ENCODE data around the gene LYRM7.
A peak's percentile ranks its signal among the peaks of the same experiment; 100 is the strongest.
"Not testable (repeated sequence)": the region's sequence is repeated elsewhere in the genome, so short reads cannot be mapped to it uniquely, and the experiment has no call there.

Gene LYRM7

DNA sequence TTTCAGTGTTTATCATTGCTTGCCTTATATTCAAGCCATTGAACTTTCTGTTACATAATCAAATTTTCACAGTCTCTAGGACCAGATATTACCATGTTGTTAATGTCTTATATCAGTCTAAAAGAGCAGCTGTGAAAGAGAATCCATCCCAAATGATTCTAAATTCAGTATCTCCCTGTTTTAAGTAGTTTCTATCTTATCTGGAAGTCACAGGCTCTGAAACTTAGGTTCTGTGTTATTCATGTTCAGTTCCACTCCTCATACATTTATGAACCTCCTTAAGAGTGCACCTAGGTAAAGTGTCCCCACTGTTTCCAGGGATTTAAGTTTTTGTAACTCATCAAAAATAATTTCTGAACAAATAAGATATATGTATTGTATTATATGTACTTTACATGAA, 9.7 kb downstream of the LYRM7 start:
- DNase-seq (ENCODE audit: low read depth in 2 of 2), result no peak

GRCh38 chr5:131182839-131183238, 12.1 kb downstream of the LYRM7 start:
- no peak for DNase-seq (ENCODE audit: low read depth in 2 of 2)

DNA sequence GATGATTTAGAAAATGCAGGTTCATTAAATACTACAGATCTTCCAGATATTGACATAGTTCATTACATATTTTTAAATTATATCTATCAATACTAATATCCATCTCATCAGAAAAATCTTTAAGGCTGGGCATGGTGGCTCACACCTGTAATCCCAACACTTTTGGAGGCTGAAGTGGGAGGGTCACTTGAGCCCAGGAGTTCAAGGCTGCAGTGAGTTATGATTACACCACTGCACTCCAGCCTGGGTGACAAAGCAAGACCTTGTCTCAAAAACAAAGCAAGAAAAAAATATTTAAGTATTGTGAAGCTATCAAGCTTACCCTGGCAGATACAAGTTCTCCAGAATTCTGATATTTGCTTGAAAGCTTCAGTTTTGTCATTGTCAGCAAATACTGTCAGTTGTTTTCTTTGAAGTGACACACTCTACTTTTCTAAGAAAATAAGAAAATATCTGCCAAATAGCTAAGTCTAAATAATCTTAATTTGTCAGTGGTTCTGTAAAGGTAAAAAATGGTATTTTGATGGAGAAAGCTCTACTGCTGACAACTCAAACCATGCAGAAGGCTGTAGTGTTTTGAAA, 14.9 kb downstream of the LYRM7 start:
- DNase-seq (ENCODE audit: low read depth in 2 of 2), result no peak

- DNase-seq (ENCODE audit: low read depth in 2 of 2), result no peak
These were observed 16.0 kb downstream of the LYRM7 start for GRCh38 chr5:131186561-131187256.

DNA sequence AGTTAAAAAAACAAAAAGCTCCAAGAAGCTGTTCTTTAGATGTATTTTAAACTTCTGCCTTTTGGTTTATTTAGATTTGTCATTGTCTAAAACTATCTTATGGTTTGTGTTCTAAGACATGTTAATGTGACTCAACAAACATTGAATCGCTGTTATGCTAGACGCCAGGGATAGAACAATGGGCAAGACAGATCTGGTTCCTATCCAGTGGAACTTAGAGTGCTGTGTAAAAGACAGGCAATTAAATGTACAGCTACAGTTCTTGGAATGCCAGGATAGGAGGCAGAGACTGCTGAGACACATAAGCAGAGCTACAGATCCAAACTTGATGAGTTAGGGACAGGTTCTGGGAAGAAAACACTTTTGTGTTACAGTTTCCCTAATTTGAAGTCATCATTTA, 22.4 kb downstream of the LYRM7 start:
- DNase-seq (ENCODE audit: low read depth in 2 of 2), result no peak

- not testable (repeated sequence) for DNase-seq (ENCODE audit: low read depth in 2 of 2)
These were observed 23.2 kb downstream of the LYRM7 start for GRCh38 chr5:131193897-131194296.

- DNase-seq (ENCODE audit: low read depth in 2 of 2), result no peak
These were observed 24.0 kb downstream of the LYRM7 start for GRCh38 chr5:131194725-131195124.

GRCh38 chr5:131195696-131196095, 25.0 kb downstream of the LYRM7 start:
- no peak for DNase-seq (ENCODE audit: low read depth in 2 of 2)

DNA sequence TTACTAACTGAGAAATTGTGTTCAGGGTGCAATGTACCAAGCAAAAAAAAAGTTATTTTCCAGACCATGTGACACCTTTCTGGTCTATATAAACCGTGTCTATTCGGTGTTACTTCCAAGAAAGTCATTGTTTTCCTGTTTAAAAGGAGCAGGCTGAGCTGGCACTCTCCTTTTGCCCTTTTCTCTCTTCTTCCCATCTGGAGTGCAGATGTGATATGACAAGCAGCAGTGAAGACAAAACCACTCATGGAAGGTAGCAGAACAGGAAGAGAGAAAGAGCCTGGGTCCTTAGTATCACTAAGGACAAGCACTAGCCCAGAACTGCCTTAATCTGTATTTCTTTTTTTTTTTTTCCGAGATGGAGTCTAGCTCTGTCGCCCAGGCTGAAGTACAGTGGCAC, 25.6 kb downstream of the LYRM7 start:
- no peak for DNase-seq (ENCODE audit: low read depth in 2 of 2)

DNA sequence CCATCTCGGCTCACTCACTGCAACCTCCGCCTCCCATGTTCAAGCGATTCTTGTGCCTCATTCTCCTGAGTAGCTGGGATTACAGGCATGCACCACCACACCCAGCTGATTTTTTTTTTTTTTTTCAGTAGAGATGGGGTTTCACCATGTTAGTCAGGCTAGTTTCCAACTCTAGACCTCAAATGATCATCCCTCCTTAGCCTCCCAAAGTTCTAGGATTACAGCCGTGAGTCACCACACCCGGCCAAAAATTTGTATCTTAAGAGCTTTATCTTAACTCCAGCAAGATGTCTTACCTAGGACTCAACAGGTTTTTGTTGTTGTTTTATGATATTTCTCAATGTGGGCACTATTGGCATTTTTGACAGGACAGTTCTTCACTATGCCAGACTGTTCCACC, 27.9 kb downstream of the LYRM7 start:
- no peak for DNase-seq (ENCODE audit: low read depth in 2 of 2)

DNA sequence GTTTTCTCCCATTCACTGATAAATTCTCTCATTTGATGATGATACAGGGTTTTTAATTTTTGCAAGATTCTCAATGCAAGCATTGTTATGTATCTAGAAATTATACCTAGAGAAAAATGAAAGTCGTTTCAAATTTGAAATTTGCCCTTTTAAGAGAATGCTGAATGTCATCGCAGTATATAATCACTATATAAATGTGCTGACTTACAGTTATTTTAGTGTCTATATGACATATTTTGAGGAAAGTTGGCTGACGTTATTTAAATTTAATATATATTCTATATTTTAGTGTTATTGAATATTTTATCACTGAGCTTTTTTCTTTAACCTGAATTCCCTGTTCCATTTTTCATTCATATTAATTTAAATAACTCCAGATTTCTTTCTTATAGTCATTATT, 29.8 kb downstream of the LYRM7 start:
- no peak for DNase-seq (ENCODE audit: low read depth in 2 of 2)

GRCh38 chr5:131204964-131205363, 34.2 kb downstream of the LYRM7 start:
- no peak for DNase-seq (ENCODE audit: low read depth in 2 of 2)

DNA sequence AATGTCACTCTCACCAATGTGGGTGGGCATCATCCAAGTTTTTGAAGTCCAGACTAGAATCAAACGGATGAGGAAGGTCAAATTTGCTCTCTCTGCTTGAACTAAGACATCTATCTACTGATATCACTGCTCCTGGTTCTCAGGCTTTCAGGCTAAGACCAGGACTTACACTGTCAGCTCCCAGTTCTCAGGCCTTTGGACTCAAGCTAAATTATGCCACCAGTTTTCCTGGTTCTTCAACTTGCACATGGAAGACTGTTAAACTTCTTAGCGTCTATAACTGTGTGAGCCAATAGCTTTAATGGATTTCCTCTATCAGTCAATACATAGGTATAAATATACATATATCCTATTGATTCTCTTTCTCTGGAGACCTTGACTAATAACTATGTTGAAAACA, 35.3 kb downstream of the LYRM7 start:
- DNase-seq (ENCODE audit: low read depth in 2 of 2), result no peak

GRCh38 chr5:131206772-131207171, 36.0 kb downstream of the LYRM7 start:
- DNase-seq (ENCODE audit: low read depth in 2 of 2), result no peak

- no peak for DNase-seq (ENCODE audit: low read depth in 2 of 2)
These were observed 38.4 kb downstream of the LYRM7 start for GRCh38 chr5:131209175-131209505.

GRCh38 chr5:131209506-131210150, 38.9 kb downstream of the LYRM7 start:
- peak in 1 of 2 donors; percentile 29 for DNase-seq (ENCODE audit: low read depth in 2 of 2)

DNA sequence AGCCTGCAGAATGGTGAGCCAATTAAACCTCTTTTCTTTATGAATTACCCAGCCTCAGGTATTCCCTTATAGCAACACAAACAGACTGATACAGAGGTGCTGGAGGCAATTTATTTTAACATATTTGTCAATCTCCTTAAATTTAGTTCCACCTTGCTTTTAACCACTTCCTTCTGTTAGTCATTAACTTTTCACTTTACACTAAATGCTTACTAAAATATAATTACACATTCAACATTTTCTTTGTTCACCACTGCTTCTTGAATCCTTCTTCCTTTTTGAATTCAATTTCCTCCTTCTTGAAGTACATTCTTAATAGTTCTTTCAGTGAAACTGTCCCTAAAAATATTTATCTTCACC, 39.4 kb downstream of the LYRM7 start:
- no peak for DNase-seq (ENCODE audit: low read depth in 2 of 2)

DNA sequence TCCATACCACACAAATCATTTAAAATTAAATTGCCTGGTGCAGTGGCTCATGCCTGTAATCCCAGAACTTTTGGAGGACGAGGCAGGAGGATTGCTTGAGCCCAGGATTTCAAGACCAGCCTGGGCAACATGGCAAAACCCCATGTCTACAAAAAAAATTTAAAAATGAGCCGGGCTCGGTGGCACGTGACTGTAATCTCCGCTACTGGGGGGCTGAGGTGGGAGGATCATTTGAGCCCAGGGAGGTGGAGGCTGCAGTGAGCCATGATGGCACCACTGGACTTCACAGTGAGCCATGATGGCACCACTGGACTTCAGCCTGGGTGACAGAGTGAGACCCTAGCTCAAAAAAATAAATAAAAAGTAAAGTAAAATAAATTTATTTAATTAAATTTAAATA, 40.9 kb downstream of the LYRM7 start:
- no peak for DNase-seq (ENCODE audit: low read depth in 2 of 2)

- DNase-seq (ENCODE audit: low read depth in 2 of 2), result no peak
These were observed 41.8 kb downstream of the LYRM7 start for GRCh38 chr5:131212471-131213021.

- DNase-seq (ENCODE audit: low read depth in 2 of 2), result no peak
These were observed 44.0 kb downstream of the LYRM7 start for GRCh38 chr5:131214609-131215227.

DNA sequence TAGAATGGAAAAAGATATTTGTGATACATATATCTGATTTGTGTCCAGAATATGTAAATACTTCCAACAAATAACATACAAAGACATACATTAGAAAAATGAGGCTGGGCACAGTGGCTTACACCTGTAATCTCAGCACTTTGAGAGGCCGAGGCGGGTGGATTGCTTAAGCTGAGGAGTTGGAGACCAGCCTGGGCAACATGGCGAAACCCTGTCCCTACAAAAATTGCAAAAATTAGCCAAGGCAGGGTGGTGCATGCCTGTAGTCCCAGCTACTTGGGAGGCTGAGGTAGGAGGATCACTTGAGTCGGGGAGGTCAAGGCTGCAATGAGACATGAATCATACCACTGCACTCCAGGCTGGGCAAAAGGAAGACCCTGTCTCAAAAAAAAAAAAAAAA, 47.0 kb downstream of the LYRM7 start:
- no peak for DNase-seq (ENCODE audit: low read depth in 2 of 2)

DNA sequence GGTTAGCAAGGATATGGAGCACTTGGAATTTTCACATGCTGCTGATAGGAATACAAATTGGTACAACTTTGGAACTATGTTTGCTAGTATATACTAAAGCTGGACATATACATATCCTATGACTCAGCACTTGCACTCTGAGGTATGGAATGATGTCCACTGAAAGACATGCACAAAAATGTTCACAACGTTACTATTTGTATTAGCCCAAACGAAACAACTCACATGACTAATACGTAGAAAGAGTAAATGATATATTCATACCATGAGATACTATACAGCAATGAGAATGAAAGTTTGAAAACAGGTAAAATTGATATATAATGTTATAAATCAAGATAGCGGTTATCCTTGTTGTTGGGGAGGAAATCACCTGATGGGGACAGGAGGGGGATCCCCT, 47.6 kb downstream of the LYRM7 start:
- DNase-seq (ENCODE audit: low read depth in 2 of 2), result no peak

GRCh38 chr5:131220566-131220965, 49.8 kb downstream of the LYRM7 start:
- DNase-seq (ENCODE audit: low read depth in 2 of 2), result no peak
